ENCODE results near the gene SPTBN4.

- TF ChIP-seq CTCF (IDR thresholded peaks at IDR 0.05; ENCODE audit: poor library complexity) (no peak), EZH2phosphoT487 (IDR thresholded peaks at IDR 0.05; ENCODE audit: low read depth, severe bottlenecking, unreplicated experiment) (no peak)
Observed at GRCh38 chr19:40584007-40584406, 117.2 kb downstream of the SPTBN4 start.
